IMR-90 (cell line): ENCODE results near the gene NAV2. TPM values are rescaled to one million over a fixed set of nuclear protein-coding genes. Genes with fewer than 3 reads are reported as not detected.

Source experiments
- ATAC-seq: fragments of 200-7000 bp; cut with Tn5 transposase; 2 replicates; pipeline ENCODE4 v1.9.1; 2020; ENCODE audit warnings: low read depth, mild to moderate bottlenecking, moderate library complexity
- BruUV-seq: library from RNA; stranded (reverse); fragments of 400-500 nt; replicated peaks from 2 replicates; lab custom pipeline; 2021; lab: Mats Ljungman, UMichigan
- CTCF ChIA-PET: fragments of 300-600 bp; formaldehyde crosslinking; extraction: SDS; loops from one replicate; lab custom pipeline; 2021; ENCODE audit warnings: antibody characterized with exemption; lab: Yijun Ruan, JAX
- POLR2A ChIA-PET: fragments of 300-600 bp; sonication (Branson Sonifier 250); formaldehyde crosslinking; loops from one replicate; lab custom pipeline; 2022; ENCODE audit warnings: antibody characterized with exemption; ENCODE audit not compliant: unreplicated experiment; lab: Charles Lee
- DNase-seq: peaks from one replicate; pipeline ENCODE4 v3.0.0; 2013
- H2AFZ ChIP-seq: replicated peaks from 2 replicates; pipeline ENCODE3; 2013; ENCODE audit warnings: low read length, mild to moderate bottlenecking; ENCODE audit not compliant: poor library complexity
- H2AK5ac ChIP-seq: 2 replicates; pipeline ENCODE4 v1.6.1; 2013; ENCODE audit warnings: low read depth, low read length, inconsistent platforms
- H2AK9ac ChIP-seq: replicated peaks from 2 replicates; pipeline ENCODE3; 2013; ENCODE audit warnings: mild to moderate bottlenecking, low read depth, low read length, moderate library complexity; ENCODE audit not compliant: poor library complexity
- H2BK120ac ChIP-seq: 2 replicates; pipeline ENCODE4 v1.6.1; 2013; ENCODE audit warnings: low read depth, low read length, inconsistent platforms
- H2BK15ac ChIP-seq: 3 replicates; pipeline ENCODE4 v1.6.1; 2013; ENCODE audit warnings: low read depth, low read length, inconsistent platforms
- H2BK20ac ChIP-seq: 2 replicates; pipeline ENCODE4 v1.6.1; 2013; ENCODE audit warnings: low read depth, mild to moderate bottlenecking, inconsistent platforms, low read length, moderate library complexity
- H2BK5ac ChIP-seq: 2 replicates; pipeline ENCODE4 v1.6.1; 2013; ENCODE audit warnings: mild to moderate bottlenecking, low read depth, low read length, inconsistent platforms; ENCODE audit not compliant: poor library complexity, severe bottlenecking
- H3K14ac ChIP-seq: replicated peaks from 2 replicates; pipeline ENCODE4 v1.6.1; 2013; ENCODE audit warnings: low read depth, low read length, inconsistent platforms
- H3K18ac ChIP-seq: 2 replicates; pipeline ENCODE4 v1.6.1; 2013; ENCODE audit warnings: low read depth, low read length, control low read depth
- H3K23ac ChIP-seq: 2 replicates; pipeline ENCODE4 v1.6.1; 2013; ENCODE audit warnings: low read depth, low read length, inconsistent platforms
- H3K27ac ChIP-seq: 2 replicates; pipeline ENCODE4 v1.5.1; 2013; ENCODE audit warnings: mild to moderate bottlenecking, control low read depth, low read length; ENCODE audit not compliant: insufficient read depth
- H3K27me3 ChIP-seq: 2 replicates; pipeline ENCODE4 v1.6.1; 2013; ENCODE audit warnings: low read length; ENCODE audit not compliant: control insufficient read depth, insufficient read depth
- H3K36me3 ChIP-seq: 2 replicates; pipeline ENCODE4 v1.6.1; 2013; ENCODE audit warnings: low read length, mixed read lengths; ENCODE audit not compliant: control insufficient read depth, insufficient read depth
- H3K4ac ChIP-seq: 2 replicates; pipeline ENCODE4 v1.6.1; 2013; ENCODE audit warnings: low read depth, low read length, inconsistent platforms
- H3K4me1 ChIP-seq: 2 replicates; pipeline ENCODE4 v1.6.1; 2013; ENCODE audit warnings: low read length, mixed read lengths; ENCODE audit not compliant: control insufficient read depth, insufficient read depth
- H3K4me2 ChIP-seq: 2 replicates; pipeline ENCODE4 v1.6.1; 2013; ENCODE audit warnings: low read depth, mild to moderate bottlenecking, control low read depth, low read length, moderate library complexity
- H3K4me3 ChIP-seq: 2 replicates; pipeline ENCODE4 v1.5.1; 2013; ENCODE audit warnings: low read depth, mild to moderate bottlenecking, control low read depth, low read length, moderate library complexity; ENCODE audit not compliant: insufficient read depth
- H3K56ac ChIP-seq: 2 replicates; pipeline ENCODE4 v1.6.1; 2013; ENCODE audit warnings: low read length, inconsistent platforms; ENCODE audit not compliant: insufficient read depth; ENCODE audit errors: extremely low read depth
- H3K79me1 ChIP-seq, 2 experiments: 2 replicates each; pipeline ENCODE4 v1.6.1; 2013; ENCODE audit warnings: low read length in 2 of 2, inconsistent platforms in 1 of 2, low read depth in 1 of 2
- H3K9ac ChIP-seq: 2 replicates; pipeline ENCODE4 v1.6.1; 2013; ENCODE audit warnings: low read depth, low read length, control low read depth
- H3K9me1 ChIP-seq: 2 replicates; pipeline ENCODE4 v1.6.1; 2013; ENCODE audit warnings: low read length, inconsistent platforms; ENCODE audit not compliant: insufficient read depth
- H3K9me3 ChIP-seq: 2 replicates; pipeline ENCODE4 v1.6.1; 2013; ENCODE audit warnings: low read length; ENCODE audit not compliant: control insufficient read depth, insufficient read depth
- H4K20me1 ChIP-seq: 2 replicates; pipeline ENCODE4 v1.6.1; 2013; ENCODE audit warnings: low read length, inconsistent platforms; ENCODE audit not compliant: insufficient read depth
- H4K5ac ChIP-seq: 2 replicates; pipeline ENCODE4 v1.6.1; 2013; ENCODE audit warnings: mild to moderate bottlenecking, low read depth, low read length, control low read depth
- H4K8ac ChIP-seq, 2 experiments: 2 replicates each; pipeline ENCODE4 v1.6.1; 2013; ENCODE audit warnings: low read depth in 2 of 2, low read length in 2 of 2, control low read depth in 1 of 2, inconsistent platforms in 1 of 2
- H4K91ac ChIP-seq: 2 replicates; pipeline ENCODE4 v1.6.1; 2013; ENCODE audit warnings: low read depth, low read length, inconsistent platforms; ENCODE audit not compliant: insufficient read depth
- CHD1 ChIP-seq: IDR thresholded peaks from 2 replicates; pipeline ENCODE4 v1.6.1; 2012; ENCODE audit warnings: low read depth, low read length, improper control_type of control experiment
- MAZ ChIP-seq: IDR thresholded peaks from 2 replicates; pipeline ENCODE4 v1.6.1; 2012; ENCODE audit warnings: low read depth, mild to moderate bottlenecking, low read length, improper control_type of control experiment, moderate library complexity, borderline replicate concordance
- RFX5 ChIP-seq: IDR thresholded peaks from 2 replicates; pipeline ENCODE4 v1.8.0; 2012; ENCODE audit warnings: low read depth, mild to moderate bottlenecking, low read length, moderate library complexity
- WGBS, 2 experiments: methylation state at CpG; one replicate each; pipeline versions ENCODE4 v1.1.5 to v1.1.7; 2013; ENCODE audit warnings: missing lambda C conversion rate in 2 of 2; ENCODE audit not compliant: insufficient read length in 1 of 2; ENCODE audit errors: extremely low coverage in 2 of 2; 5-methylcytosine and 5-hydroxymethylcytosine counted together
- dilution Hi-C: fragments of 300-500 bp; cut with HindIII; formaldehyde crosslinking; loops from one replicate; pipeline ENCODE4 v1.14.3; 2018; ENCODE audit warnings: low sequenced_read_pairs; ENCODE audit not compliant: unreplicated experiment
- in situ Hi-C: fragments of 300-500 bp; cut with MboI; formaldehyde crosslinking; loops from 3 replicates; pipeline ENCODE4 v1.14.3; 2019; ENCODE audit warnings: low sequenced_read_pairs, inconsistent platforms, mixed read lengths
- intact Hi-C: fragments of 100-400 bp; cut with micrococcal nuclease; formaldehyde crosslinking; loops from 2 replicates; pipeline ENCODE4 v1.10.0; 2022
- polyA plus RNA-seq, 3 experiments: library from polyadenylated mRNA; depleted of rRNA; stranded (reverse); fragments of >200 nt; gene quantifications; 2 replicates each; pipeline ENCODE4 v1.2.3, GENCODE V29; 2012; ENCODE audit warnings: low replicate concordance in 1 of 3
- total RNA-seq: library from RNA; depleted of rRNA; stranded (reverse); fragments of >200 nt; gene quantifications from 2 replicates; pipeline ENCODE4 v1.2.3, GENCODE V29; 2012

The NAV2 gene
- total and polyA plus RNA-seq, 2 of the 4 experiments (the other 2 are of a cell fraction) = 4.5 to 12.6 TPM

DNA sequence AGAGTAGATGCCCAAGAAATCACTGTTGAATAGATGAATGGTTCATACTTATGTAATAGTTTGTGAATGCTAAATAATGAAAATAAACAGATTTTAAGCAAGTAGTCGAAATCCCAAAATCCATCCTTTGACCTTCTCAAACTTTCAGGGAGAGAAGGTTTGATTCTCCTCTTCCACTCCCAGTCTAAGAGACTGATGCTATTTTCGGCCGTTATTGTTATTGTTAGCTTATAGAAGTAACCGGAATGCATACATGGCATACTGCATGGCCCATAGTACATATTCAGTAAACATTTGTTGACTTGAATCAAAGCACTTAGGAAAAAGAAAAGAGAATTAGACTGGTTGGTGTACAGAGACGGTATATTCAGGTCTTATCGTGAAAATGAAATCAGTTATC lies 76.6 kb downstream of the NAV2 start:
- Histone ChIP-seq H3K4me2 (no peak overlapping the region), H3K14ac (no peak overlapping the region), H2BK120ac (no peak overlapping the region), H3K9ac (no peak overlapping the region), H4K8ac (no peak overlapping the region), H3K18ac (no peak overlapping the region), H3K4me3 (no peak overlapping the region), H2BK15ac (no peak overlapping the region), H2AK9ac (no peak overlapping the region), H3K4me1 (no peaks in the 10 kb centered on the region), H2AK5ac (no peak overlapping the region), H3K36me3 (peaks cover 2% of the 10 kb centered on the region), H3K79me1 (peaks cover 51 to 61% of the 10 kb centered on the region in 2 experiments), H3K27ac (no peak overlapping the region), H3K9me3 (no peaks in the 10 kb centered on the region), H4K20me1 (peaks cover 51% of the 10 kb centered on the region), H4K5ac (no peak overlapping the region), H3K27me3 (no peaks in the 10 kb centered on the region), H3K9me1 (no peaks in the 10 kb centered on the region), H3K56ac (no peak overlapping the region), H3K4ac (no peak overlapping the region), H3K23ac (no peak overlapping the region), H2BK5ac (no peak overlapping the region), H2AFZ (no peak overlapping the region), H4K91ac (no peak overlapping the region), H2BK20ac (no peak overlapping the region)
- in situ Hi-C loops (no loop called here), dilution Hi-C loops (no loop called here), intact Hi-C loops (no loop called here)
- no CpG with 5 or more reads among the region's 6 CpGs for WGBS, 2 experiments
- no peak for DNase-seq
- ChIA-PET POLR2A (no interaction called here), CTCF (interaction anchor here (0.7 to 1.3 kb wide), 2 partner anchors 12 to 369 kb away, joined by 3 to 5 read pairs; no protein-coding TSS in a partner anchor)
- BruUV-seq = no TSS peak
- ATAC-seq = no peak
- TF ChIP-seq RFX5 = no peak
- TF ChIP-seq CHD1 = no peak
- no peak for TF ChIP-seq MAZ
